Peyer's patch (tissue), 4 donors: Measurements from ENCODE around the gene RPTOR. TPM values are rescaled to one million over a fixed set of nuclear protein-coding genes. Genes with fewer than 3 reads are reported as not detected.

Experiments used
- DNase-seq, 3 donors: peaks; one replicate each; pipeline ENCODE4 v3.0.0-alpha.2; 2017 to 2019
- H3K27ac ChIP-seq, 4 donors: fragments of 200-600 bp; sonication (generic); one replicate each; pipeline ENCODE4 v1.5.1; 2016 to 2019
- H3K27me3 ChIP-seq, 2 donors: fragments of 200-600 bp; sonication (generic); one replicate each; pipeline ENCODE4 v1.5.1; 2019
- H3K36me3 ChIP-seq, 3 donors: fragments of 200-600 bp; sonication (generic); one replicate each; pipeline ENCODE4 v1.5.1; 2016 to 2019
- H3K4me1 ChIP-seq, 4 donors: fragments of 200-600 bp; sonication (generic); one replicate each; pipeline ENCODE4 v1.5.1; 2016 to 2019
- H3K4me3 ChIP-seq, 4 donors: fragments of 200-600 bp; sonication (generic); 1 replicate in 3 of 4; 2 replicates in 1 of 4; pipeline ENCODE4 v1.5.1; 2016 to 2019; ENCODE audit warnings: mild to moderate bottlenecking in 1 of 4
- H3K9me3 ChIP-seq, 4 donors: fragments of 200-600 bp; sonication (generic); one replicate each; pipeline ENCODE4 v1.5.1; 2016 to 2019; ENCODE audit warnings: mild to moderate bottlenecking in 1 of 4
- POLR2A ChIP-seq, 2 donors: fragments of 450-650 bp; IDR thresholded peaks; one replicate each; pipeline ENCODE4 v1.5.1; 2017; ENCODE audit warnings: antibody characterized with exemption in 2 of 2, mild to moderate bottlenecking in 2 of 2, moderate library complexity in 2 of 2
- total RNA-seq, 4 donors: library from RNA; depleted of rRNA; stranded (reverse); fragments of >200 nt; gene quantifications; one replicate each; pipeline ENCODE4 v1.1.0, GENCODE V29; 2016
- TF ChIP-seq, protein P1 (sequence below), 6 experiments: fragments of 450-650 bp in 4 of 6; fragments of 200-600 bp in 2 of 6; sonication (generic) in 1 of 6; IDR thresholded peaks; one replicate each; pipeline ENCODE4 v1.5.1; 2017 to 2019; ENCODE audit warnings: antibody characterized with exemption in 6 of 6, mild to moderate bottlenecking in 3 of 6, moderate library complexity in 1 of 6

RPTOR gene
- total RNA-seq, 4 donors from 2014 or later = 42.4 to 73.6 (median 64.2) TPM

DNA sequence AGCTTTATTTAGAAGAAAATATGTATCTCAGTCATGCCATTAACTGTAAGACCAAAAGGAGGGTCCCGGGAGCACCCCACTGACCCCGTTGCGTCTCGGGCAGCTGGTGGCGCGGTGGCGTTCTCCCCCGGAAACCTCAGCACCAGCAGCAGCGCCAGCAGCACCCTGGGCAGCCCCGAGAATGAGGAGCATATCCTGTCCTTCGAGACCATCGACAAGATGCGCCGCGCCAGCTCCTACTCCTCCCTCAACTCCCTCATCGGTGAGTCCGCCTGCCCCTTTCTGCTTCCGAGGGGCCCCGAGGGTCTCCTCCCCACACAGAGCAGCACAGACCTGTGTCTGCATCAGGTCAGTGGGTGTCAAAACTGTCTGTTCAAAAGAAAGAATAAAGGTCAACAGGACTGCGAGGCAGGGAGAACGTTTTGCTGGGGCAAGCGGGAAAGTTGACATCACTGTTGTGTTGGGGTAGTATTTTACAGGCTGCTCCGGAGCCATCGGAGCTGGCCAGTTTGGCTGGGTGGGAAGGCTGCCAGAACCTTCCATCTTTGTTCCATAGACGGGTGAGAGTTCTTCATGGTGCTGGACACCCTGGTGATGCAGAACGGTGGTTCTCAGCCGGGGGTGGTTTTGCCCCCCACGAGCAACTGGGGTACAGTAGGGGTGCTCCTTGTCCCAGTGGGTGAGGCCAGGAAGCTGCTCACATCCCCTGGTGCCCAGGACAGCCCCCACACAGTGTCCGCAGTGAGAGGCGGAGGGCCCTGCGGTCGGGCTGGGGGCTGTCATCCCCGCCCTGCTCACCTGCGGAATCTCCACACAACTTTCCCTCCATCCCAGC lies 349.2 kb downstream of the RPTOR start:
- Histone ChIP-seq H3K4me1 (peaks cover 0 to 6% (median 0%) of the 10 kb centered on the region in 4 donors), H3K9me3 (no peaks in the 10 kb centered on the region), H3K27ac (no peak overlapping the region), H3K4me3 (no peak overlapping the region), H3K36me3 (peaks cover 0 to 17% (median 0%) of the 10 kb centered on the region in 3 donors), H3K27me3 (no peaks in the 10 kb centered on the region)
- no peak for TF ChIP-seq POLR2A (IDR thresholded peaks at IDR 0.05)
- TF ChIP-seq, protein P1, sequence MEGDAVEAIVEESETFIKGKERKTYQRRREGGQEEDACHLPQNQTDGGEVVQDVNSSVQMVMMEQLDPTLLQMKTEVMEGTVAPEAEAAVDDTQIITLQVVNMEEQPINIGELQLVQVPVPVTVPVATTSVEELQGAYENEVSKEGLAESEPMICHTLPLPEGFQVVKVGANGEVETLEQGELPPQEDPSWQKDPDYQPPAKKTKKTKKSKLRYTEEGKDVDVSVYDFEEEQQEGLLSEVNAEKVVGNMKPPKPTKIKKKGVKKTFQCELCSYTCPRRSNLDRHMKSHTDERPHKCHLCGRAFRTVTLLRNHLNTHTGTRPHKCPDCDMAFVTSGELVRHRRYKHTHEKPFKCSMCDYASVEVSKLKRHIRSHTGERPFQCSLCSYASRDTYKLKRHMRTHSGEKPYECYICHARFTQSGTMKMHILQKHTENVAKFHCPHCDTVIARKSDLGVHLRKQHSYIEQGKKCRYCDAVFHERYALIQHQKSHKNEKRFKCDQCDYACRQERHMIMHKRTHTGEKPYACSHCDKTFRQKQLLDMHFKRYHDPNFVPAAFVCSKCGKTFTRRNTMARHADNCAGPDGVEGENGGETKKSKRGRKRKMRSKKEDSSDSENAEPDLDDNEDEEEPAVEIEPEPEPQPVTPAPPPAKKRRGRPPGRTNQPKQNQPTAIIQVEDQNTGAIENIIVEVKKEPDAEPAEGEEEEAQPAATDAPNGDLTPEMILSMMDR (IDR thresholded peaks at IDR 0.05) = no peak
- no peak for DNase-seq

DNA sequence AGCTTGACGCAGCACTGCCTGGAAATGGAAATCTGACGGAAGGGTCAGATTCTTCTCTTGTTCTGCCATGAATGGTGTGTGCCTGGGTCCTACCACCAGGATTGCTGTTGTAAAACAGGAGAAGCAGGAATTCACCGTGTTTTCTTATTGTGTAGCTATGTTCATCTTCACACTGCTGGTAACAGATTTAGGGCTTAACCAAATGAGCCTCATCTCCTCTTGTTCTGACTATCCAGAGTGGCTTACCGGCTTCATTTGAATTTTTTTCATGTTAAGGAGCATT lies 349.7 kb downstream of the RPTOR start:
- Histone ChIP-seq H3K36me3 (peaks cover 0 to 22% (median 0%) of the 10 kb centered on the region in 3 donors), H3K4me1 (peaks cover 0 to 6% (median 0%) of the 10 kb centered on the region in 4 donors), H3K4me3 (no peak overlapping the region), H3K9me3 (no peaks in the 10 kb centered on the region), H3K27ac (no peak overlapping the region), H3K27me3 (no peaks in the 10 kb centered on the region)
- no peak for DNase-seq
- TF ChIP-seq, protein P1 (IDR thresholded peaks at IDR 0.05) = no peak
- no peak for TF ChIP-seq POLR2A (IDR thresholded peaks at IDR 0.05)

DNA sequence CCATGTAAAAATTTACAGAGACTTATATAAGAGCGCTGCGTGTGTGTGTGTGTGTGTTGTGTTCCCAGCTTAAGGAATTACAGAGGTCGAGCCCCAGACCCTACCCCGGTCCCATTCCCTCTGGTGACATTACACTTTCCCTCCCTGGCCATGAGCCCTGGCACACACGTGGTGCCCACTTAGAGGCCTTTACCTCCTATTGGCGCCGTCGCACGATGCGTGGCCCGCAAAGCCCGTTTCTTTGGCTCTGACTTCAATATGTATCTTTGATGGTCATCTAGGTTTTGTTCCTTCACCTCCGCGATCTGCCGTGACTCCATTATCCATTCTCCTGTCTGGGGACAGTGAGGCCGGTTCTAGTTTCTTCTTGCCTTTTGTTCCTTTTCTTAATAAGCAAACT lies 350.1 kb downstream of the RPTOR start:
- H3K4me3 ChIP-seq = no peak overlapping the region
- H3K4me1 ChIP-seq = peaks cover 0 to 6% (median 0%) of the 10 kb centered on the region in 4 donors
- TF ChIP-seq POLR2A (IDR thresholded peaks at IDR 0.05) = no peak
- TF ChIP-seq, protein P1 (IDR thresholded peaks at IDR 0.05) = no peak
- H3K27ac ChIP-seq = no peak overlapping the region
- DNase-seq = no peak
- H3K27me3 ChIP-seq = no peaks in the 10 kb centered on the region
- H3K9me3 ChIP-seq = no peaks in the 10 kb centered on the region
- H3K36me3 ChIP-seq = peaks cover 0 to 25% (median 0%) of the 10 kb centered on the region in 3 donors

DNA sequence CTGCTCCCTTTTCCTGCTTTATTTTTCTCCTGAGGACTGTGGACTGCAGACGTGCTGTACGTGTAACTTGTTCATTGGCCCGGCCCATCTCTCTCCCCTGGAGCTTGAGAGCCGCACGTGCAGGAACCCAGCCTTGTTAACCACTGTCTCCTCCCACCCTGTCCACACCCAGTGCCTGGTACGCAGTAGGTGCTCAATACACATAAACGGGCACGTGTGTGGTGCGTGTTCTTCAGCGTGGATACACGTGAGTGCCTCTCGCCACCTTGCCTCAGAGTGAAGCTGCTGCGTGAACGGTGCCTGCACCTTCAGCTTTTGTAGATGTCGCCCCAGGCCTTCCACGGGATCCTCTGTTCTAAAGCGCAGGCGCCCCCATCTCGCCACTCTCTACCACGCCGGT lies 350.7 kb downstream of the RPTOR start:
- Histone ChIP-seq H3K9me3 (no peaks in the 10 kb centered on the region), H3K36me3 (peaks cover 0 to 30% (median 0%) of the 10 kb centered on the region in 3 donors), H3K4me1 (peaks cover 0 to 6% (median 0%) of the 10 kb centered on the region in 4 donors), H3K27me3 (no peaks in the 10 kb centered on the region), H3K27ac (no peak overlapping the region), H3K4me3 (no peak overlapping the region)
- TF ChIP-seq, protein P1 (IDR thresholded peaks at IDR 0.05) = no peak
- TF ChIP-seq POLR2A (IDR thresholded peaks at IDR 0.05) = no peak
- DNase-seq = no peak

DNA sequence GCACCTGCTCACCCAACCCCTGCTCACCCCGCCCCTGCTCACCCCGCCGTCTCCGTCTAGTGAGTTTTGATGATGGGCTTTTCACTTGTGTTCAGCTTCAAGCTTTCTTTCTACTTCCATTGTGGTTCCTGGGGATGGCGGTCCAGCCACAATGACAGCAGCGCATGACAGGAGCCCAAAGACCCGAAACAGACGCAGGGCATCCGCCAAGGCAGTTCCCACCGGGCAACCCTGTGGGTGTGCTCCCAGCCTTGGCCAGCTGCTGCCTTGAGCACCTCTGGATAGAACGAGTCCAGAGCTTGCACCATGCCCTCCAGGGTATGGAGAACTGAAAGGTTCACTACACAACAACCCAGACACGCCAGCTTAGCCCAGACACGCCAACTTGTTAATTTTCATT lies 354.1 kb downstream of the RPTOR start:
- Histone ChIP-seq H3K27me3 (no peaks in the 10 kb centered on the region), H3K27ac (no peak overlapping the region), H3K9me3 (no peaks in the 10 kb centered on the region), H3K4me1 (no peaks in the 10 kb centered on the region), H3K36me3 (peaks cover 0 to 31% (median 0%) of the 10 kb centered on the region in 3 donors), H3K4me3 (no peak overlapping the region)
- TF ChIP-seq POLR2A (IDR thresholded peaks at IDR 0.05) = no peak
- TF ChIP-seq, protein P1 (IDR thresholded peaks at IDR 0.05) = no peak
- no peak for DNase-seq
